HepG2 (cell line): ENCODE data around the gene EREG. TPM values are rescaled to one million over a fixed set of nuclear protein-coding genes. Genes with fewer than 3 reads are reported as not detected.

Source experiments
- ATAC-seq: fragments of 200-7000 bp; cut with Tn5 transposase; 3 replicates; pipeline ENCODE4 v1.9.1; 2020; ENCODE audit warnings: mild to moderate bottlenecking, moderate library complexity
- BruUV-seq: library from RNA; stranded (reverse); fragments of 400-500 nt; replicated peaks from 2 replicates; lab custom pipeline; 2021; lab: Mats Ljungman, UMichigan
- CTCF ChIA-PET: fragments of 300-600 bp; formaldehyde crosslinking; extraction: SDS; loops from one replicate; lab custom pipeline; 2021; ENCODE audit warnings: low total read pairs, inconsistent platforms, low intra/inter-chr PET ratio; lab: Yijun Ruan, JAX
- POLR2A ChIA-PET: fragments of 350-600 bp; sonication (Branson Sonifier 250); formaldehyde crosslinking; loops from one replicate; lab custom pipeline; 2020; ENCODE audit warnings: antibody characterized with exemption, inconsistent platforms; lab: Yijun Ruan, JAX
- DNase-seq: peaks from one replicate; pipeline ENCODE4 v3.0.0-alpha.2; 2015; ENCODE audit warnings: low spot score
- FAIRE-seq: peaks from 3 replicates; lab custom pipeline; 2011; peaks lifted over from hg19 to GRCh38; lab: Jason Lieb, UNC
- H2AFZ ChIP-seq: one replicate; pipeline ENCODE4 v1.6.1; 2011; ENCODE audit warnings: low read length, inconsistent platforms
- H3K27ac ChIP-seq: fragments of 300-600 bp; 3 replicates; pipeline ENCODE4 v1.8.0; 2011; ENCODE audit warnings: mixed run types, mild to moderate bottlenecking, mixed read lengths, low read length, inconsistent platforms; ENCODE audit not compliant: insufficient read depth; ENCODE audit errors: extremely low read length
- H3K27me3 ChIP-seq, 2 experiments: fragments of 200-600 bp in 1 of 2; 2 replicates in 1 of 2; 3 replicates in 1 of 2; pipeline versions ENCODE4 v1.6.0 to v1.8.0; 2011; ENCODE audit warnings: low read length in 2 of 2, mild to moderate bottlenecking in 2 of 2, moderate library complexity in 2 of 2, inconsistent platforms in 1 of 2; ENCODE audit not compliant: insufficient read depth in 2 of 2, control insufficient read depth in 1 of 2
- H3K36me3 ChIP-seq, 2 experiments: fragments of 200-600 bp in 1 of 2; replicated peaks in 1 of 2; 2 replicates in 1 of 2; 3 replicates in 1 of 2; pipeline versions ENCODE4 v1.5.1 to v1.8.0; 2011; ENCODE audit warnings: low read length in 2 of 2, inconsistent platforms in 1 of 2; ENCODE audit not compliant: insufficient read depth in 2 of 2, control insufficient read depth in 1 of 2
- H3K4me1 ChIP-seq: 2 replicates; pipeline ENCODE4 v1.5.1; 2012; ENCODE audit warnings: low read length, inconsistent platforms; ENCODE audit not compliant: insufficient read depth
- H3K4me2 ChIP-seq: 2 replicates; pipeline ENCODE4 v1.6.0; 2011; ENCODE audit warnings: low read depth, low read length, inconsistent platforms
- H3K4me3 ChIP-seq, 3 experiments: fragments of 200-600 bp in 1 of 3; sonication (generic), shearing (Covaris generic) in 1 of 3; replicated peaks in 1 of 3; 2 replicates each; pipeline ENCODE4 v1.5.1; 2011 to 2016; ENCODE audit warnings: low read length in 3 of 3, inconsistent platforms in 2 of 3, low read depth in 2 of 3, mild to moderate bottlenecking in 2 of 3, control low read depth in 1 of 3, mixed read lengths in 1 of 3; ENCODE audit not compliant: insufficient read depth in 1 of 3
- H3K79me2 ChIP-seq: one replicate; pipeline ENCODE4 v1.6.1; 2011; ENCODE audit warnings: low read length, inconsistent platforms; ENCODE audit not compliant: insufficient read depth
- H3K9ac ChIP-seq: 2 replicates; pipeline ENCODE4 v1.6.0; 2011; ENCODE audit warnings: mild to moderate bottlenecking, low read depth, low read length, inconsistent platforms; ENCODE audit not compliant: insufficient read depth
- H3K9me3 ChIP-seq: 2 replicates; pipeline ENCODE4 v1.5.1; 2012; ENCODE audit warnings: mild to moderate bottlenecking, low read length
- H4K20me1 ChIP-seq: 2 replicates; pipeline ENCODE4 v1.6.0; 2011; ENCODE audit warnings: inconsistent platforms, mild to moderate bottlenecking, low read length, moderate library complexity; ENCODE audit not compliant: insufficient read depth
- CBX5 ChIP-seq: sonication (generic); formaldehyde crosslinking; IDR thresholded peaks from 2 replicates; pipeline ENCODE4 v1.4.0; 2020; ENCODE audit warnings: missing genetic modification reagents, borderline replicate concordance
- HOXA3 ChIP-seq: sonication (generic); formaldehyde crosslinking; IDR thresholded peaks from 2 replicates; pipeline ENCODE4 v1.5.0; 2020; ENCODE audit warnings: missing genetic modification reagents
- NAIF1 ChIP-seq: sonication (generic); formaldehyde crosslinking; IDR thresholded peaks from 2 replicates; pipeline ENCODE4 v1.5.0; 2020; ENCODE audit warnings: mild to moderate bottlenecking, missing genetic modification reagents, borderline replicate concordance
- SNAI1 ChIP-seq: sonication (generic); formaldehyde crosslinking; IDR thresholded peaks from 2 replicates; pipeline ENCODE4 v1.5.0; 2020; ENCODE audit warnings: mild to moderate bottlenecking, missing genetic modification reagents, borderline replicate concordance
- TOE1 ChIP-seq: sonication (generic); formaldehyde crosslinking; IDR thresholded peaks from 2 replicates; pipeline ENCODE4 v1.4.0; 2020; ENCODE audit warnings: mild to moderate bottlenecking, missing genetic modification reagents
- U2AF1 ChIP-seq: fragments of 200-400 bp; formaldehyde crosslinking; optimal IDR thresholded peaks from 2 replicates; pipeline ENCODE3; 2017; ENCODE audit warnings: mild to moderate bottlenecking, low read depth, low read length
- ZBTB1 ChIP-seq: sonication (generic); formaldehyde crosslinking; IDR thresholded peaks from 2 replicates; pipeline ENCODE4 v1.4.0; 2020; ENCODE audit warnings: missing genetic modification reagents, borderline replicate concordance
- ZBTB7B ChIP-seq: sonication (generic); formaldehyde crosslinking; IDR thresholded peaks from 2 replicates; pipeline ENCODE4 v1.4.0; 2020; ENCODE audit warnings: missing genetic modification reagents
- ZNF30 ChIP-seq: sonication (generic); formaldehyde crosslinking; IDR thresholded peaks from 2 replicates; pipeline ENCODE4 v1.5.0; 2020; ENCODE audit warnings: mild to moderate bottlenecking, missing genetic modification reagents
- ZNF33A ChIP-seq: sonication (generic); formaldehyde crosslinking; IDR thresholded peaks from 2 replicates; pipeline ENCODE4 v1.5.1; 2020; ENCODE audit warnings: missing genetic modification reagents, mild to moderate bottlenecking, moderate library complexity, borderline replicate concordance
- ZNF761 ChIP-seq: sonication (generic); formaldehyde crosslinking; conservative IDR thresholded peaks from 2 replicates; pipeline ENCODE4 v1.4.0; 2020; ENCODE audit warnings: mild to moderate bottlenecking, missing genetic modification reagents
- WGBS: methylation state at CpG from one replicate; pipeline ENCODE4 v1.1.6; 2017; ENCODE audit warnings: low lambda C conversion rate; 5-methylcytosine and 5-hydroxymethylcytosine counted together
- in situ Hi-C: cut with HindIII; loops from 2 replicates; pipeline ENCODE4 v1.10.0; 2017; ENCODE audit warnings: low pct_unique_long_range_greater_than_20kb; ENCODE audit not compliant: extremely low pct_ligation_motif_present
- intact Hi-C: fragments of 100-400 bp; cut with micrococcal nuclease; formaldehyde crosslinking; loops from one replicate; pipeline ENCODE4 v1.10.0; 2022; ENCODE audit not compliant: unreplicated experiment
- polyA plus RNA-seq, 8 experiments: library from polyadenylated mRNA; depleted of rRNA in 3 of 8; stranded (reverse) in 7 of 8; unstranded in 1 of 8; fragments of >200 nt; fragmentation: Illumina TruSeq in 4 of 8; extraction: Trizol in 4 of 8; gene quantifications; 2 replicates each; pipeline versions ENCODE4 v1.2.1 to v1.2.3, GENCODE V29; 2011 to 2016; ENCODE audit warnings: low read depth in 4 of 8, missing spikeins in 1 of 8, mixed read lengths in 1 of 8; ENCODE audit not compliant: insufficient read depth in 1 of 8
- total RNA-seq, 5 experiments: library from RNA; depleted of rRNA; stranded (reverse); fragments of >200 nt; fragmentation: Illumina TruSeq; extraction: Trizol; gene quantifications; 2 replicates each; pipeline ENCODE4 v1.2.3, GENCODE V29; 2016; ENCODE audit warnings: low read depth in 1 of 5
- TF ChIP-seq, protein P1 (sequence below): sonication (generic); formaldehyde crosslinking; IDR thresholded peaks from 2 replicates; pipeline ENCODE4 v1.4.0; 2020; ENCODE audit warnings: missing genetic modification reagents, borderline replicate concordance
- TF ChIP-seq, protein P2 (sequence below): sonication (generic); formaldehyde crosslinking; IDR thresholded peaks from 2 replicates; pipeline ENCODE4 v1.5.0; 2020; ENCODE audit warnings: missing genetic modification reagents

Gene EREG
- total and polyA plus RNA-seq, 2 of the 13 experiments (the other 11 are each of a cell fraction or from before 2014, with no cell fraction given), result 0.11 to 0.13 TPM

DNA sequence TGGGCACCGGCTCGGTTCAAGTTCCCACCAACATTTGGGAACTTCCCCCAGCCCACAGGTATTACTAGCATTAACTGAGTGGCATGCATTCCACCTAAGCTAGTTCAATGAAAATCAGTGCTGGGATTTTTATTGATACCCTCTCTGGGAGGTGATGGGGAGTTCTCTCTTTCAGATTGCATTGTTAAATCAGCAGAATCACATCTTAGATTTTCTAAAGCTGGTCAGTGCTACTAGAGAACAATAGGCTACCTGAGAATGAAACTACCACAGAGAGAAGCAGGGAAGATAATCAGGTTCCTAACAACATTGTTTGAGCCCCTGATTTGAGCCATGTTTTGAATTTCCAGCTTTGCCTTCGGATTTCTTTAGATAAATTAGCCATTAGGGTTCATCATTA, 40.7 kb upstream of the EREG start:
- no peak for ATAC-seq
- TF ChIP-seq SNAI1 (CRISPR knock-in tag) (no peak), ZBTB1 (no peak), U2AF1 (no peak), ZNF33A (CRISPR knock-in tag) (no peak), NAIF1 (CRISPR knock-in tag) (no peak), TOE1 (CRISPR knock-in tag) (no peak), ZNF30 (CRISPR knock-in tag) (no peak), HOXA3 (no peak), ZNF761 (no peak), ZBTB7B (CRISPR knock-in tag) (no peak), CBX5 (CRISPR knock-in tag) (no peak)
- TF ChIP-seq, protein P1, sequence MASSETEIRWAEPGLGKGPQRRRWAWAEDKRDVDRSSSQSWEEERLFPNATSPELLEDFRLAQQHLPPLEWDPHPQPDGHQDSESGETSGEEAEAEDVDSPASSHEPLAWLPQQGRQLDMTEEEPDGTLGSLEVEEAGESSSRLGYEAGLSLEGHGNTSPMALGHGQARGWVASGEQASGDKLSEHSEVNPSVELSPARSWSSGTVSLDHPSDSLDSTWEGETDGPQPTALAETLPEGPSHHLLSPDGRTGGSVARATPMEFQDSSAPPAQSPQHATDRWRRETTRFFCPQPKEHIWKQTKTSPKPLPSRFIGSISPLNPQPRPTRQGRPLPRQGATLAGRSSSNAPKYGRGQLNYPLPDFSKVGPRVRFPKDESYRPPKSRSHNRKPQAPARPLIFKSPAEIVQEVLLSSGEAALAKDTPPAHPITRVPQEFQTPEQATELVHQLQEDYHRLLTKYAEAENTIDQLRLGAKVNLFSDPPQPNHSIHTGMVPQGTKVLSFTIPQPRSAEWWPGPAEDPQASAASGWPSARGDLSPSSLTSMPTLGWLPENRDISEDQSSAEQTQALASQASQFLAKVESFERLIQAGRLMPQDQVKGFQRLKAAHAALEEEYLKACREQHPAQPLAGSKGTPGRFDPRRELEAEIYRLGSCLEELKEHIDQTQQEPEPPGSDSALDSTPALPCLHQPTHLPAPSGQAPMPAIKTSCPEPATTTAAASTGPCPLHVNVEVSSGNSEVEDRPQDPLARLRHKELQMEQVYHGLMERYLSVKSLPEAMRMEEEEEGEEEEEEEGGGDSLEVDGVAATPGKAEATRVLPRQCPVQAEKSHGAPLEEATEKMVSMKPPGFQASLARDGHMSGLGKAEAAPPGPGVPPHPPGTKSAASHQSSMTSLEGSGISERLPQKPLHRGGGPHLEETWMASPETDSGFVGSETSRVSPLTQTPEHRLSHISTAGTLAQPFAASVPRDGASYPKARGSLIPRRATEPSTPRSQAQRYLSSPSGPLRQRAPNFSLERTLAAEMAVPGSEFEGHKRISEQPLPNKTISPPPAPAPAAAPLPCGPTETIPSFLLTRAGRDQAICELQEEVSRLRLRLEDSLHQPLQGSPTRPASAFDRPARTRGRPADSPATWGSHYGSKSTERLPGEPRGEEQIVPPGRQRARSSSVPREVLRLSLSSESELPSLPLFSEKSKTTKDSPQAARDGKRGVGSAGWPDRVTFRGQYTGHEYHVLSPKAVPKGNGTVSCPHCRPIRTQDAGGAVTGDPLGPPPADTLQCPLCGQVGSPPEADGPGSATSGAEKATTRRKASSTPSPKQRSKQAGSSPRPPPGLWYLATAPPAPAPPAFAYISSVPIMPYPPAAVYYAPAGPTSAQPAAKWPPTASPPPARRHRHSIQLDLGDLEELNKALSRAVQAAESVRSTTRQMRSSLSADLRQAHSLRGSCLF, result no peak
- TF ChIP-seq, protein P2, sequence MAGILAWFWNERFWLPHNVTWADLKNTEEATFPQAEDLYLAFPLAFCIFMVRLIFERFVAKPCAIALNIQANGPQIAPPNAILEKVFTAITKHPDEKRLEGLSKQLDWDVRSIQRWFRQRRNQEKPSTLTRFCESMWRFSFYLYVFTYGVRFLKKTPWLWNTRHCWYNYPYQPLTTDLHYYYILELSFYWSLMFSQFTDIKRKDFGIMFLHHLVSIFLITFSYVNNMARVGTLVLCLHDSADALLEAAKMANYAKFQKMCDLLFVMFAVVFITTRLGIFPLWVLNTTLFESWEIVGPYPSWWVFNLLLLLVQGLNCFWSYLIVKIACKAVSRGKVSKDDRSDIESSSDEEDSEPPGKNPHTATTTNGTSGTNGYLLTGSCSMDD (CRISPR knock-in tag), result no peak
- H3K9me3 ChIP-seq, result no peaks in the 10 kb centered on the region
- POLR2A ChIA-PET, result no interaction called here
- no peak overlapping the region for H3K4me3 ChIP-seq
- no peak overlapping the region for H3K27ac ChIP-seq
- CTCF ChIA-PET, result no interaction called here
- no peaks in the 10 kb centered on the region; a peak in 1 of 5 replicates for H3K27me3 ChIP-seq
- no peak for DNase-seq
- H3K79me2 ChIP-seq, result no peaks in the 10 kb centered on the region
- no peaks in the 10 kb centered on the region for H3K4me1 ChIP-seq
- H3K36me3 ChIP-seq, result no peaks in the 10 kb centered on the region
- no peak overlapping the region for H2AFZ ChIP-seq
- no peaks in the 10 kb centered on the region for H4K20me1 ChIP-seq
- no TSS peak for BruUV-seq
- no peak overlapping the region for H3K4me2 ChIP-seq
- no peak overlapping the region for H3K9ac ChIP-seq
- intact Hi-C loops (no loop called here), in situ Hi-C loops (loop anchor here (5.0 kb wide), 1 partner anchor 348 kb away; no protein-coding TSS in a partner anchor)
- 32% methylated on average over 3 of the region's 3 CpGs for WGBS
- FAIRE-seq, result no peak
